ENCODE results near the gene CRAMP1.

The CRAMP1 gene, protein sequence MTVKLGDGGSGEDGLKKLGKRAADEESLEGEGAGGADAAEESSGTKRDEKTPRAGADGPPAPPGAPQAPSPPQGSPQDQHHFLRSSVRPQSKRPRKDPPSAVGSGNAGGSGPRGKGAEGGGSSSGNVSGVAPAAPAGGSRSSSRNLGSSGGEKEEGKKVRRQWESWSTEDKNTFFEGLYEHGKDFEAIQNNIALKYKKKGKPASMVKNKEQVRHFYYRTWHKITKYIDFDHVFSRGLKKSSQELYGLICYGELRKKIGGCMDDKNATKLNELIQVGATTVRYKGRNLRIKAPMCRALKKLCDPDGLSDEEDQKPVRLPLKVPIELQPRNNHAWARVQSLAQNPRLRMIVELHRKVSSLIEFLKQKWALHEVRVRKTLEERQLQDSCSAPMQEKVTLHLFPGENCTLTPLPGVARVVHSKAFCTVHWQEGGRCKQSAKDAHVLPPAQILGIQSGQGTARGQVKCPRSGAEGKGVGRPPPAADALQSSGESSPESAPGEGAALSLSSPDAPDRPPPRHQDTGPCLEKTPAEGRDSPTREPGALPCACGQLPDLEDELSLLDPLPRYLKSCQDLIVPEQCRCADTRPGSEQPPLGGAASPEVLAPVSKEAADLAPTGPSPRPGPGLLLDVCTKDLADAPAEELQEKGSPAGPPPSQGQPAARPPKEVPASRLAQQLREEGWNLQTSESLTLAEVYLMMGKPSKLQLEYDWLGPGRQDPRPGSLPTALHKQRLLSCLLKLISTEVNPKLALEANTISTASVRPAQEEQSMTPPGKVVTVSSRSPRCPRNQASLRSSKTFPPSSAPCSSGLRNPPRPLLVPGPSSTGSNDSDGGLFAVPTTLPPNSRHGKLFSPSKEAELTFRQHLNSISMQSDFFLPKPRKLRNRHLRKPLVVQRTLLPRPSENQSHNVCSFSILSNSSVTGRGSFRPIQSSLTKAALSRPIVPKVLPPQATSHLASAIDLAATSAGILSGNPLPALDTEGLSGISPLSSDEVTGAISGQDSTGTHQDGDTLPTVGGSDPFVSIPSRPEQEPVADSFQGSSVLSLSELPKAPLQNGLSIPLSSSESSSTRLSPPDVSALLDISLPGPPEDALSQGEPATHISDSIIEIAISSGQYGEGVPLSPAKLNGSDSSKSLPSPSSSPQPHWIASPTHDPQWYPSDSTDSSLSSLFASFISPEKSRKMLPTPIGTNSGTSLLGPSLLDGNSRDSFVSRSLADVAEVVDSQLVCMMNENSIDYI (N-terminal part only)

DNA sequence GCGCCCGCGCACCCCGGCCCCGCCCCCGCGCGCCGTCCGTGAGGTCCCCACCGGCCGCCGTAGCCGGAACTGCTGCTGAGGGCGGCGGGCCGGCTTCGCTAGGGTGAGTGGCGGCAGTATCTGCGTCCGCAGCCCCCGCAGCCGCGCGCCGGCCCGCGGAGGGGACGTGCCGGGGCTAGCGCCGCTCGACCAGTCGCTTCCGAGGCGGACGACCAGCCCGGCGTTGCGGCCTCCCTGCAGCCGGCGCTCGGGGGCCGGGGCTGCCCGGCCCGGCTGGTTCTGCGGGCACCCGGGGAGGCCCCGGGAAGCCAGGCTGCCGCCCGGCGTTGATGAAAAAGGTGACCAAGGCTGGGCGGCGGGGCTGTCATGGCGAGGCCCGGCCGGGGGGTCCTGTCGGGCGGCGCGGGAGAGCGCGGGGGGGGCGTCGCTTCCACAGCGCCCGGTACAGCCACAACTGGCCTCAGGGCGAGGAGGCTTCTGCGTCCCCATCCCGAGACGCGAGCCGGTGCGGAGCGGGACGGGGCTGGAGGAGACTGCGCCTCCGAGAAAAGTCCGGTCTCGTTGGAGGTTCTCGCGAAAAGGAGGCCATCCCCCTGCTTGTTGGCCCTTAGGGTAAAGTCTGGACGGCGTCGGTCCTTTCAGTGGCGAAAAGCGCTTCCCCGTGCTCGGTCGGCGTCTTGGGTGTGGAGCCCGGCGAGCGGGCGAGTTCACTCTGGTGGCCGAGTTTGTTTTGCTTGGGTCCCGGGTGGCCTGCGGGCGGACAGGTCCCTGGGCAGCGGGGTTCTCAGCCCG, at the start of gene CRAMP1:
TSS of gene CRAMP1 (plus strand) at position 41 of the 792 bp plus-strand sequence. CDS start 2,280 bp downstream, outside the sequence.
- DNase-seq = peak in 3 of 10 donors; percentile 15 to 86 (median 81)
- intact Hi-C loops (cut with DNase I) = loop anchor here (5.0 to 10.0 kb wide), 3 partner anchors 62 to 118 kb away; partner anchors contain the start of genes JPT2, MAPK8IP3 and TELO2

DNA sequence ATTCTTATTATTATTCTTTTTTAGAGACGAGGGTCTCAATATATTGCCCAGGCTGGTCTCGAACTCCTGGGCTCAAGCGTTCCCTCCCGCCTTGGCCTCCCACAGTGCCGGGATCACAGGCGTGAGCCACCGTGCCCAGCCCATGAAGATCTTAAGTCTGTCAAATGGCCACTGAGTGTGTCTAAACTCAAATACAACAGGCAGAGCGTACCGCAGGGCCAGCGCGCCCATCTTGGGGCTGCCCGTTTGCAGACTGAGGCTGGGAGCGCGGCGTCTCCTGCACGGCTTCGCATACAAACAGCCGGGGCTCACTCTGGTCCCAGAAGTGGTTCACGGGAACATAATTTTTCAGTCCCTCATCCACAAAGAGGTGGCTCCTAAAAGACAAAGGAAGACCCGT, 48.4 kb upstream of the CRAMP1 start:
- intact Hi-C loops (cut with DNase I) = no loop called here
- DNase-seq = no peak

DNA sequence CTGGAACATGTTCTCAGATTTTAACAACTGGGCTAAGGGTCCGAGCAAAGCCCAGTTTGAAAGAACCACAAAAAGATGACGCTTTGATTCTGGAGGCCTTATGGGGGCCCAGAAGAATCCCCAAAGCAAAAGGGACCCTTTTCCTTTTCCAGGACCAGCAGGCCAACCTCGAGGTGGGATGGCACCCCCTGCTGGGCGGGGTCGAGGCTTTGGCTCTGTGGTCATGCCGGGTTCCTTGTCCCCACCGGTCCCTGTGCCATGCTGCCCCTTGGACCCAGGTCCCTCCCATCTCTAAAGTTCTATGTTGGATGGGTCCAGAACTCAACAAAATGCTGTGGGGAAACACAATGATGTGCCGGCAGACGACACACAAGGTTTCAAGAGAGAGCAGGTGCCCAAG, 47.8 kb upstream of the CRAMP1 start:
- intact Hi-C loops (cut with DNase I) = no loop called here

DNA sequence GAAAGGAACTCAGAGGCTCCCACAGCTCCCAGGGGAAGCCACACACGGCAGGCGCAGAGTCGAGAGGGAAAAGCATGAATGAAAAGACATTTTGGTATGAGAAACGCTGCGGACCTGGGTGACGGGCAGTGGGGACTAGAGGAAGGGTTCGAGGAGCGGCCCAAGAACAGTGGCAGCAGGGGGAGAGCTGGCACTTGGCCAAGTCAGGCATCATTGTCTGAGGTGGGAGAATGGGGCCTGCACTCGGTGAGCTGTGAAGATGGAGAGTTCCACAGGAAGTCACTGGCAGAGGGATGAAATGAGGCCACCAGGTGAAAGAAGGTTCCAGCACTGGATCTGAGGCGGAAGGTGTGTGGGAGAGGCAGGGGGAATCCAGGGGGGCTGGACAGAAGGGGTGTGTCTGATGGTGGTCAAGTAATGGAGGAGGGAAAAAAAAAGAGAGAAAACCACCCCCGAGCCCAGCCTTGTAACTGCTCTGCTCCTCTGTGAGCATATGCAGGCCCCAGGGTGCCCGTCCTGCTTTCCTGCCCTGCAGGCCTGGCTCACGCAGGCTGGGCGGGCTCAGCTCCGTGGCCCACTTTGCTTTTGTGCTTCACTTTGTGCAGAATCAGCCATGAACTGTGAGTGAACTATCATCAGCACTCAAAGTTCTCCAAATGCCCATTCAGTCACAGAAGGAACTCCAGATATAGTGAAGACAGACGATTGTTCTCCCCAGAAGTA, 46.9 kb upstream of the CRAMP1 start:
- intact Hi-C loops (cut with DNase I) = no loop called here

More for the DNA sequence above, 47.8 kb upstream of the CRAMP1 start:
- DNase-seq = no peak

DNA sequence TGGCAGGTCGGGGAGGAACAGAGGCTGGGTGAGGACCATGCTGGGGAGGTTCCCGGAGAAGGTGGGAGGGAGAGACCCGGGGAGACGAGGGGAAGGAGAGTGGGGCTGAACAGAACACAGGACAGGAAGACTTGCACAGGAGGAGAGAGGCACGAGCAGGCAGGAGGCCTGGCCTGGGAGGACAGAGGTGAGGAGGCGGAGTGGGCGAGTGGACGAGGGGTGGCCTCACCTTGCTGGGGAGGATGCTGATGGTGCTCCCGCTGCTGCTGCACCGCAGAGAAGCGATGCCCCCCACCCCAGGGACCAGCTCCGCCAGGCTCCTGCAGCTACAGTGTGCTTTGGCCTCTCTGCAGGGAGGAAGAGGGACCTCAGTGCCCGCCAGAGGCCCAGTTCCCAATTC, 44.2 kb upstream of the CRAMP1 start:
- intact Hi-C loops (cut with DNase I) = no loop called here
- no peak for DNase-seq

More for the DNA sequence above, 46.9 kb upstream of the CRAMP1 start:
- DNase-seq = no peak

DNA sequence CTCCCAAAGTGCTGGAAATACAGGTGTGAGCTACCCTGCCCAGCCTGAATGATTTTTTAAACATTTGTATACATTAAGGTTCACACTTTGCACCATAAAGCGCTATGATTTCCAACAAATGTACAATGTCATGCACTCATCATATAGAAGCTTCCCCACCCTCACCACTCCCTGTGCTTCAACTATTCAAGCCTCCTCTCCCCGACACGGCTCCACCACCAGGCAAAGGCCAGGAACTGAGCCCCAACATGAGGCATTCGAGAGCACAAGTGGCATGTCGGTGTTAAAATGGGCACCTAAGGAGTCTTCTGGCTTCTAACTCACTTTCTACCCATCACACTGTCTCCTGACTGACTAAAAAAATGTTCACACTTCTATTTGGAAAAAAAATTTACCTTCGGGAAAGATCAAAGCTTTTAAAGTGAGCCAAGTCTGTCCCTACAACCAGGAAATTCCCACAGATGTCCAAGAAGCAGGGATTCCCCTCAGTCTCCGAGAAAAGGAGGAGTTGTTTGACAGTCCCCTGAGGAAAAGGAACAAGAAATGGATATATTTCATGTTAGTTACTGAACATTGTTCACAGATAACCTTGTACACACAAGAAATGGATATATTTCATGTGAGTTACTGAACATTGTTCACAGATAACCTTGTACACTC, 41.0 kb upstream of the CRAMP1 start:
- intact Hi-C loops (cut with DNase I) = no loop called here
- no peak for DNase-seq

DNA sequence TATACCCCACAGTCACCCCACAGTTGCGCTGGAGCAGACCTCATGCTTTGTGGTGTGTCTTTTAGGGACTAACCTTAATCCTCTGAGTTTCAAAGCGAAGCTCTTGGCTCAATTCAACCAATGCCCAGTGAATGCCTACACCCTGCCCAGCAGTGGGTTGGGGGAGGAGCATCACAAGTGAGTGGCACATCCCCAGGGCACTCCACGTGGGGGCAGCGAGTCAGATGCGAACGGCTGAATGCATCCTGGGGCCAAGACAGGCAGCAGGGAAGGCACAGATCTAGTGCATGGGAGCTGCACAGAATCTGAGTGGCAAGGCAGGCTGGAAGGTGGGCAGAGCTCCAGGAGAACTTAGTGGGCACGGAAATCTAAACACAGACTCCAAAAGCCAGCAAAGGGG, 39.5 kb upstream of the CRAMP1 start:
- intact Hi-C loops (cut with DNase I) = no loop called here
- DNase-seq = no peak

DNA sequence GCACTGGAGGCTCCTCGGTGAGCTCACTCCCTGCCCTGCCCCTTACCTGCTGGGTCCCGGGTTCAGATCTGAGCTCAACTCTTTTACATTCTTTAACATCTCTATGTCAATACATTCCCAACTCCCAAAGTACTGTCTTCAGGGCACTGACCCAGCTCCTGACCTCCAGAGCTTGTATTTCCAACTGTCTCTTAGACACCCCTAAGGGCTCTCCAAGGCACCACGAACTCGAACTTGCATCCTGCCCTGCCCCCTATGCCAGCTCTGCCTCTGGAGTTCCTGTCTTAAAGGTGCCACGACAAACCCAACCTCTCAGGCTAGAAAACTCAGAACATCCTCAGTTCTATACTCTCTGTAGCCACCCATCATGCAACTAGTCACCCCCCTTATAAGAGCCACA, 38.9 kb upstream of the CRAMP1 start:
- no peak for DNase-seq
- intact Hi-C loops (cut with DNase I) = no loop called here

DNA sequence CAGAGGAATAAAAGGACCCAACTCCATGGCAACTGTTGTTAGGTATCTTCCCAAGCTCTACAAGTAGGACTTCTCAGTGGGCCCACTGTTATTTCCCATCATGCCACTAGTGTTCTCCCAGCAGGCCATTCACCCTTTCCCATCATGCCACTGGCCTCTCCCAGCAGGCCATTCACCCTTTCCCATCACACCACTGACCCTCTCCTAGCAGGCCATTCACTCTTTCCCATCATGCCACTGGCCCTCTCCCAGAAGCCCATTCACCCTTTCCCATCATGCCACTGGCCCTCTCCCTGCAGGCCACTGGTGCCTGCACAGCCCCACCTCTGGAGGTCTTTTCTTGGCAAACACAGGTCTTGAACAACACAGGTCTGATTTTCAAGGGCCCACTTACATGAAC, 36.6 kb upstream of the CRAMP1 start:
- DNase-seq = no peak
- intact Hi-C loops (cut with DNase I) = no loop called here

DNA sequence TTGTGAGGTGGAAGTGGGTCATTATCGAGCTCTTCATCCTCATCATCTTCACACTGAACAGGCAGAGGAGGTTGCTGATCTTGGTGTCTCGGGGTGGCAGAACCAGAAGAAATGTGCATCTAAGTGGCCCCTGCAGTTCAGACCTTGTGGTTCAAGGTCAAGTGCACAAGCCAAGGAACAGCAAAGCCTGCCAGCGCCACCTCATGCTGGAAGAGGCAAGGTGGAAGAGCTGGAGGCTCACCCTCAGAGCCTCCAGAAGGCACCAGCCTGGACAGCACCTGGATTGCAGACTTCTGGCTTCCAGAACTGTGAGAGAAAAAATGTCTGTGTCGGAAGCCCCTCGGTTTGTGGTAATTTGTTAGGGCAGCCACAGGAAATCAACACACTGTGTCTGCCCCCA, 32.9 kb upstream of the CRAMP1 start:
- intact Hi-C loops (cut with DNase I) = no loop called here

DNA sequence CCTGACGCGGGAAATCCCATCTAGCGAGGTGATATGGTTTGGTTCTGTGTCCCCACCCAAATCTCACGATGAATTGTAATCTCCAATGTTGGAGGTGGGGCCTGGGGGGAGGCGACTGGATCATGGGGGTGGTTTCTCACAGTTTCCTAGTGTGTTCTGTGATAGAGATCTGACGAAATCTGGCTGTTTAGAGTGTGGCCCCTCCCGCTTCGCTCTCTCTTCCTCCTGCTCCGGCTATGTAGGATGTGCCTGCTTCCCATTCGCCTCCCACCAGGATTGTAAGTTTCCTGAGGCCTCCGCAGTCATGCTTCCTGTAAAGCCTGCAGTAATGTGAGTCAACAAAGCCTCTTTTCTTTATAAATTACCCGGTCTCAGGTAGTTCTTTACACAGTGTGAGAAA, 31.9 kb upstream of the CRAMP1 start:
- intact Hi-C loops (cut with DNase I) = no loop called here

More for the DNA sequence above, 32.9 kb upstream of the CRAMP1 start:
- no peak for DNase-seq

DNA sequence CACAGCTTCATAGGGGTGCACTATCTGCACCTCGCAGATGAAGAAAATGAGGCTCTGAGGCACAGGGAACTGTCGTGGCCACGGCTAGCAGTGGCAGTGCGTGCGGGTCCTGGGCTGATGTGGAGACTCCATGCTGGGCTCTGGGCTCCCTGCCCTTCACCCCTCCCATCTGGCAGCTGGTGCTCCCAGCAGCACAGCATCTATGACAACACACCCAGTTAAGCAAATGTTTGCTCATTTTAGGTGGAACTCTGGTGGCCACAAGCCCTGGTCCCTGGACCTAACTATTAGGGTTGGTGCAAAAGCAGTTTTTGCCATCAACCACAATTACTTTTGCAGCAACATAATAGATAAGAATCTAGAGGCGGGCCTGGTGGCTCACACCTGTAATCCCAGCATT, 31.2 kb upstream of the CRAMP1 start:
- intact Hi-C loops (cut with DNase I) = no loop called here
- DNase-seq = no peak

More for the DNA sequence above, 31.9 kb upstream of the CRAMP1 start:
- DNase-seq = no peak

DNA sequence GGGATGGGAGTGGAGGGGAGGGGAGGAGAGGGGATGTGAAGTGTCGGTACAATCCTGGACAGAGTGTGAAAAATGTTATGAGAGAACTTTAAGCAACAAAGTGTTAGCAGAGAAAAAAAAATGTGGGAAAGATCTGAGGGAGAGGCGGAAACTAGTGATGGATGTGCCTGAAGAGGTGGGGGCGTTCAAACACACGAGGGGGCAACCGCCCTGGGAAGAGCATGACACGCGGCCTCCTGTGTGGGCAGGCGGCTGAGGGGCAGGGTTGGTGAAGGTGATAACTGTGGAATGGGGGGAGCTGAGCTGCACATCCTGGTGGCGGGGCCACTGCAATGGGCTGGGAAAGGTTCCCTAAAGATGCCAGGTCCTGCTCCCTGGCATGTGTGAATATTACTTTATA, 30.4 kb upstream of the CRAMP1 start:
- DNase-seq = no peak

DNA sequence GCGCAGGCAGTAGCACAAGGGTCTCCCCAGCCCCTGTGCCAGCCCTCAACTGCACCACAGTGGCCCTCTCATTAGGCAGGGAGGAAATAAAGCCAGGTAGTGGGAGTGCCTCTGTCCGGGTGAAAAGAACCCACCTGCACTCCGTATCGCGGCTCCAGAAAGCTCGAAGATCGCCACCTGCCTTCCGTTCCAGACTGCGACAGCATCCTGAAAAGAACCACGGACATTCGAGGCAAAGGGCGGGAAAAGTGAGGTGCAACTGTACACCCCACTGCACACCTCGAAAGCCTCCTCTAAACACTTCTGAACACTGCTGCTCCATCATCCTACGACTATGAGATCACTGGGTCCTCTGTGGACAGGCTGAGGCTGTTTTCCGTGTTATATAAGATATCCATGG, 29.0 kb upstream of the CRAMP1 start:
- no peak for DNase-seq
- intact Hi-C loops (cut with DNase I) = no loop called here

More for the DNA sequence above, 30.4 kb upstream of the CRAMP1 start:
- intact Hi-C loops (cut with DNase I) = no loop called here

DNA sequence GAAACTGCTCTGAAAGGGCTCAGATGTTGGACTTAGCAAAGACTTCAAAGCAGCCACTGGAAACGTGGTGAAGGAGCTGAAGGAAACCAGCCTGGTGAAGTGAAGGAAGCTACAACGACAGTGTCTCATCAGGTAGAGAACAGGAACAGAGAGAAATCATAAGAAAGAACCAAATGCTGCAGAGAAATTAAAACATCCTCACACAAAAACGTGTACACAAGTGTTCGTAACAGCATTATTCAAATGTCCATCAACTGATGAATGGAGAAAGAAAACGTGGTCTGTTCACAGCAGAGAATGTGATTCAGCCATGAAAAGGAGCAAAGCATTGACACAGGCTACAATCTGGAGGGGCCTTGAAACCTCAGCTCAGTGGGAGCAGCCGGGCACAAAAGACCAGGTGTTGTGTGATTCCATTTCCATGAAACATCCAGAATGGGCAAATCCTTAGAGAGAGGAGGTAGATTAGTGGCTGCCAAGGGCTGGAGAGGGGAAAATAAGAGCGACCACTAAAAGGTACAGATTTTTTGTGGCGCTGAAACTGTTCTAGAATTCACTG, 27.2 kb upstream of the CRAMP1 start:
- intact Hi-C loops (cut with DNase I) = no loop called here
- DNase-seq = no peak

DNA sequence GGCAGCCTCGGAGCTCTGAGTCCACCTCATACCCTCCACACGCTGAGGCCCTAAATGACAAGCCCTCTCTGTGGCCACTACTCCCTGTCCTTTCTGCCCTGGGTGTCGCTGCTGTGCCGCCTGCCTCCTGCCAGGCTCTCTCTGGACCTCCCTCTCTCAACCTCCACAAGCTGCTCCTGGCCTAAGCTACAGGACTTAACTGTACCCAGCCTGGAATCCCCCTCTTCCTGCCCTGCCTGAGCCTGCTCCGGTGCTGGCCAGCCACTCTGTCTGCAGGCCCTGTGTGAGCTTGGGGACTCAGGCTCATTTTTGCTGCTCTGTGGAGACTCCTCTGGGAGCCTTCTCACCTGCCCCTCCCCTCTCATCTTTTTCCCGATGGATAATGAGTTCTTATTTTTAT, 21.8 kb upstream of the CRAMP1 start:
- DNase-seq = no peak
- intact Hi-C loops (cut with DNase I) = no loop called here

DNA sequence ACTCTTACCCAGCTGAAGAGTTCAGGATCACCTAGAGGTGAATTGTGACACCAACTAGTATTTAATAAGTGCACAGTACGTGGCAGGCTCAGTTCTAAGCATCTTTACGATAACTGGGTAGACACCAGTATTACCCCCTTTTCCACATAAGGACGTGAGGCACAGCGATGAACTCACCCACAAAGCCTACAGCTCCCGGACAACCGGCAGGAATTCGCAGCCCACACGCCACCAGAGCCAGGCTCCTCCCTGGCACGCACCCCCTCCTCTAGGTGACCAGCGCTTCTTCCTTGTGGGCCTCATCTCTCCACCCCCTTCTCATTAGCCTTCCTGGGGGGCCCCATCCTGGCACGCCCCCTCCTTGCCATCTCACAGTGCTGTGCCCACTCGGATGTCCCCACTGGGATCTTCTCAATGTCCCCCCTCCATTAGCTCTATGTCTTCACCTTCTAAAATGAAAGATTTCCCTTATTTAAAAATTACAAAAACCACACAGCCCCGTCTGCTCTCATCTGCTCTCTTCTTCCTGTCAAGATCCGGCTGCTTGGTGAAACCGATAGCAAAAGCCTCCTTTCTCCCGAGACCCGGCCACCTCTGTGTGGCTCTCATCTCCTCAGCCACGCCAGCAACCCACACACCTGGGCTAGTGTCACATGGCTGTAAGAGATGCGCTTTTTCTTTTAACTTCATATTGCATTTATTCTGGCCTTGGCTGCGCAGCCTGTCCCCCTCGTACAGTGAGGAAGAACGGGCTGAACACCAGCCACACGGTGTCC, 21.0 kb upstream of the CRAMP1 start:
- intact Hi-C loops (cut with DNase I) = no loop called here

DNA sequence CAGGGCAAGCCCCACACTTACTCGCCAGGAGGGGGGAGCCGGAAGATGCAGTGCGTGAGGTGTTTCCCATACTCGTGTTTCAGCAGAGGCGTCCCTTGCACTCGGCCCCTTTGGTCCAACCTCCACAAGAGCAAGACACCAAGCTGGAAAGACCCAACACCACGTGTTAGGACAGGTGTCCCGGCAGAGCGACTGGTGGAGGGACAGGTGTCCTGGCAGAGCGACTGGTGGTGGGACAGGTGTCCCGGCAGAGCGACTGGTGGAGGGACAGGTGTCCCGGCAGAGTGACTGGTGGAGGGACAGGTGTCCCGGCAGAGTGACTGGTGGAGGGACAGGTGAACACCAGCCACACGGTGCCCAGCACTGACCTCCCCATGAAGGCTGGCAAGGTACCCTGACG, 19.7 kb upstream of the CRAMP1 start:
- intact Hi-C loops (cut with DNase I) = no loop called here
- no peak for DNase-seq

More for the DNA sequence above, 21.0 kb upstream of the CRAMP1 start:
- DNase-seq = no peak
